ENCODE data around the gene SCCPDH. TPM values are rescaled to one million over a fixed set of nuclear protein-coding genes. Genes with fewer than 3 reads are reported as not detected.

SCCPDH gene
- total RNA-seq, 1 donor from 2014 or later = 8.6 TPM

- no peak for DNase-seq (ENCODE audit: low spot score in 2 of 2)
- intact Hi-C loops (cut with DNase I) = no loop called here
- Histone ChIP-seq H3K4me1 (no peaks in the 10 kb centered on the region), H3K4me3 (no peak overlapping the region), H3K27ac (no peak overlapping the region), H3K27me3 (no peaks in the 10 kb centered on the region), H3K9me3 (no peaks in the 10 kb centered on the region), H3K36me3 (no peaks in the 10 kb centered on the region)
- TF ChIP-seq CTCF (IDR thresholded peaks at IDR 0.05) = no peak
These were observed 61.4 kb downstream of the SCCPDH start for GRCh38 chr1:246785494-246786111.

DNA sequence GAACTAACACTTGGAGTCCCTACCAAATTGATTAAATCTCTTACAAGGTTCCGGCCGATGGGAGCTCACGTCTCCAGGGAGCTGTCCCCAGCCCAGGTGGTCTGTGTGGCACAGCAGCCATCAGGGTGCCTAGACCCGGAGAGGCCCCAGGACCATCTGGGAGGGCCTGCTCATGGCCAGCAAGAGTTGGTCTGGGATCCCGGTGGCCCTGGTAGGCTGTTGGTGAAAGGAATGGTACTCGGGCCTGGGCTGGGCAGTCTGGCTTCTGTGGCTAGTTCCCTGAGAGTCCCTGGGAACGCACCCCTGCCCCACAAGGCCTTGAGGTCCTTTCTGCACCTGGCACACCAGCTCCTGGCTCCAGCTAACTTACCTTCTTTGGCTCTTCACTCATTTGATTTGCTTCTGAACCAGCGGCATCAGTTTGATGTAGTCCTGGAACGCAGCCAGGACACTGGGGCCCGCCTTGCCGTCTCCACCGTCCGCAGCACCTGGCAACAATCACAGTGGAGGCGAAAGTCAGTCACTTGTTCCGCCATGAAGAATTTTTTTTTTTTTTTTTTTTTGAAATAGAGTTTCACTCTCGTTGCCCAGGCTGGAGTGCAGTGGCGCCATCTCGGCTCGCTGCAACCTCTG, 62.5 kb downstream of the SCCPDH start:
- Histone ChIP-seq H3K4me1 (no peaks in the 10 kb centered on the region), H3K4me3 (no peak overlapping the region), H3K27ac (no peak overlapping the region), H3K36me3 (no peaks in the 10 kb centered on the region), H3K27me3 (no peaks in the 10 kb centered on the region), H3K9me3 (no peaks in the 10 kb centered on the region)
- no peak for TF ChIP-seq CTCF (IDR thresholded peaks at IDR 0.05)
- DNase-seq (ENCODE audit: low spot score in 2 of 2) = no peak
- intact Hi-C loops (cut with DNase I) = no loop called here

DNA sequence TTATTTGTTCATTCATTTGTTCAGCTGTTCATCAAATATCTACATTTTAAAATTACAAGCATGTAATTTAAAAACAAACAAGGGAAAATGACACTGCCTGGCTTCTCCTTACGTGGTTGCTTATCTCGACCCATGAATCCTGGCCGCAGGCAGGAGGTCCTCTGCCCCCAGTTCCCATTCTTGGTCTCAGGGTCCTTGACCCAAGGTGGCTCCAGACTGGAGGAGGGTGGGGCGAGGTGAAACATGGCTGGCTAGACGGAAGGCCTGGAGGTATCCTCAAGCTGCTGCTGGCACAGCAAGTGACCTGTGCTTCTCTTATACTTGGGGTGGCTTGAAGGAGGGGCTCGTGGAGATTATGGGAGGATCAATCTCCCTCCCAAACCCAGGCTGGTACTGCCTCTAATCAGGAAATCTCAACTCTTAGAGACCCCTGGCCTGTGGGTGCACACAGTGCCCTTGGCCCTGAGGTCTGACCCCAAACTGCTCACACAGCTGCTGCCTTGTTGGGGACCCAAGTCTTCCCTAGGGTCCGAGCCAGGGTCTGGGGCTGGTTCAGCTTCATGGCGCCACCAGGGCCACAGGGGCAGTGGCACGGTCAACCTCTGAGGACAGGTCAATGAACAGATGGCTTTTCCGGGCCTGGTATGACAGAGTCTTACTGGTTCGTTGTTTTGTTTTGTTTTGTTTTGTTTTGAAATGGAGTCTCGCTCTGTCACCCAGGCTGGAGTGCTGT, 63.7 kb downstream of the SCCPDH start:
- intact Hi-C loops (cut with DNase I) = no loop called here
- no peak overlapping the region for H3K27ac ChIP-seq
- DNase-seq (ENCODE audit: low spot score in 2 of 2) = no peak

DNA sequence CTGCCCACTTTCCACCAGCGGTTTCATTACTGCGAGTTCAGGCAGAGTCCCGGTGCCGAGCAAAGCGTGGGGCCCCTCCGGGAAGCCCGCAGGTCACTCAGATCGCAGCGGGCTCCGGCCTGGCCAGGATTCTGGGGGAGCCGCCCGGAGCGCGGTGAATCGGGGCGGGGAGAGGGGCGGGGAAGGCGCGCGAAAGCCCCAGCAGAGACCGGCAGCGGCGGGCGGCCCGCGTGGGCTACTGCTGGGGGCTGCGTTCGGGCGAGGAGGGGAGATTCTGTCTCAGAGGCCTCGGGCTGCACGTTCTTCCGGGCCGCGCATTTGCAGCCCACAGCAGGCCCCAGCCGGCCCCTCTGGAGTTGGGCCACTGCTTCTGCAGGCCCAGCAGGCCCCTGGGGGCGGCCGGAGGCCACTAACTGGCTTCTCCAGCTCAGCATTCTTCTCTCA, 64.7 kb downstream of the SCCPDH start:
- DNase-seq (ENCODE audit: low spot score in 2 of 2) = no peak
- H3K4me1 ChIP-seq = no peaks in the 10 kb centered on the region
- H3K36me3 ChIP-seq = no peaks in the 10 kb centered on the region
- H3K9me3 ChIP-seq = no peaks in the 10 kb centered on the region
- H3K27me3 ChIP-seq = no peaks in the 10 kb centered on the region
- no peak for TF ChIP-seq CTCF (IDR thresholded peaks at IDR 0.05)
- no peak overlapping the region for H3K27ac ChIP-seq
- intact Hi-C loops (cut with DNase I) = no loop called here
- peak overlapping the region in 1 of 2 donors; percentile 51 for H3K4me3 ChIP-seq

More for the DNA sequence above, 63.7 kb downstream of the SCCPDH start:
- H3K9me3 ChIP-seq = no peaks in the 10 kb centered on the region
- no peaks in the 10 kb centered on the region for H3K27me3 ChIP-seq
- H3K4me3 ChIP-seq = no peak overlapping the region
- no peaks in the 10 kb centered on the region for H3K4me1 ChIP-seq
- H3K36me3 ChIP-seq = no peaks in the 10 kb centered on the region
- TF ChIP-seq CTCF (IDR thresholded peaks at IDR 0.05) = no peak

- Histone ChIP-seq H3K27me3 (no peaks in the 10 kb centered on the region), H3K27ac (no peak overlapping the region), H3K4me3 (no peak overlapping the region), H3K4me1 (no peaks in the 10 kb centered on the region), H3K36me3 (no peaks in the 10 kb centered on the region), H3K9me3 (no peaks in the 10 kb centered on the region)
- intact Hi-C loops (cut with DNase I) = no loop called here
- no peak for TF ChIP-seq CTCF (IDR thresholded peaks at IDR 0.05)
- no peak for DNase-seq (ENCODE audit: low spot score in 2 of 2)
These were observed 65.5 kb downstream of the SCCPDH start for GRCh38 chr1:246789454-246790339.
